Measurements from ENCODE around the gene HECTD1. TPM values are rescaled to one million over a fixed set of nuclear protein-coding genes. Genes with fewer than 3 reads are reported as not detected.

The HECTD1 gene
- total and polyA plus RNA-seq, 9 of the 15 experiments (the other 6 are each of a cell fraction or from before 2014, with no cell fraction given): 27.9 to 111 (median 78.1) TPM

DNA sequence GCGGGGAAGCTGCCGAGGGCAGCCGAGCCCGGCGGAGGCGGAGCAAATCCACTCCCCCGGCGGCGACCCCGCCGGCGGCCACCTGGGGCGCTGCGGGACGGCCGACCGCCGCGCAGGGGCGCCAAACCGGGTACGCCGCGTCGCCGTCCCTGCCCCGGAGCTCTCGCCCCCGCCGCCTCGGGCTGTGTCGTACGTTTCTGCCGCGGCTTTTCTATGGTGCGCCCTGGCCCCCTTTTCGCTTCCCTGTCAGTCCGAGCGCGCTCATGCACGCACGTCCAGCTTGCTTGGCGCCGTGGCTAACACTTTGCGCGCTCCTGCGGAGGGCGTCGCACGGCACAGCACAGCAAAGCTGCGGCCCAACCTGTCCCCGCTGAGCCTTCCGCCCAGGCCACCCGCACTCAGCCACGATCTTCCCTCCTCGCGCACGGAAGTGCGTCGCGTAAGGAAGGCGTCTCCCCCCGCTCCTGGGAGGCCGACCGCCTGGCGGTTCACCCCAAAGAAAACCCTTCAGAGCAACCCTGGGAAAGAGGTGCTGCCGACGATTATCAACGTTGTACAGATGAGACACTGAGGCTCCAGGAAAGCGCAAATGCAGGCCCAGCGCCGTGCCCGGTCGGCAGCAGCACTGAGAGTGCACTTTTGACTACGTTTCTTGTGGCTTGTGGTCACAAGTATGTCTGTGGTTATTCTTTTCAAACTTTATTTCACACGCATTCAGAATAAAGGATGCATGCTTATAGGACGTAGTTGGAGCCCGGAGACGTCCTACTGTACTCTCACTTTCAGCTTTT lies at the start of gene HECTD1 (continued):
- TF ChIP-seq HNRNPH1 (optimal IDR thresholded peaks at IDR 0.05; ENCODE audit: low read depth, low read length) (no peak), ZNF699 (CRISPR knock-in tag; IDR thresholded peaks at IDR 0.05; ENCODE audit: insufficient replicate concordance) (no peak), SETDB1 (IDR thresholded peaks at IDR 0.05; ENCODE audit: low read length) (no peak), CCAR2 (IDR thresholded peaks at IDR 0.05; ENCODE audit: low read depth, low read length) (no peak), HMGN3 (IDR thresholded peaks at IDR 0.05; ENCODE audit: borderline replicate concordance, extremely low read depth, insufficient read length, low read depth, low read length) (peak; percentile 40), HCFC1 (IDR thresholded peaks at IDR 0.05; ENCODE audit: low read depth, low read length) (peak; percentile 40), ARNT (IDR thresholded peaks at IDR 0.05) (no peak), ZNF445 (CRISPR knock-in tag; IDR thresholded peaks at IDR 0.05; ENCODE audit: low read depth) (no peak), CXXC5 (CRISPR knock-in tag; IDR thresholded peaks at IDR 0.05) (peak; percentile 85), DDX20 (tag; IDR thresholded peaks at IDR 0.05; ENCODE audit: low read depth) (no peak), HNRNPL (IDR thresholded peaks at IDR 0.05; ENCODE audit: low read depth, low read length) (peak; percentile 32; the same call in 1 of the 2 replicates), SAFB (IDR thresholded peaks at IDR 0.05; ENCODE audit: borderline replicate concordance, low read depth, low read length) (peak; percentile 57; the same call in 1 of the 2 replicates), NR2C2 (CRISPR knock-in tag; IDR thresholded peaks at IDR 0.05) (peak; percentile 53; the same call in 1 of the 2 replicates), NR2C2 (tag; IDR thresholded peaks at IDR 0.05) (peak; percentile 2; the same call in 1 of the 2 replicates), NCOA1 (IDR thresholded peaks at IDR 0.05; ENCODE audit: low read depth) (0 out of 2 replicates have a peak, but pooled peaks have one; percentile 40), BCOR (IDR thresholded peaks at IDR 0.05) (no peak), GABPB1 (CRISPR knock-in tag; IDR thresholded peaks at IDR 0.05) (peak; percentile 75)
- TF ChIP-seq, protein P1, sequence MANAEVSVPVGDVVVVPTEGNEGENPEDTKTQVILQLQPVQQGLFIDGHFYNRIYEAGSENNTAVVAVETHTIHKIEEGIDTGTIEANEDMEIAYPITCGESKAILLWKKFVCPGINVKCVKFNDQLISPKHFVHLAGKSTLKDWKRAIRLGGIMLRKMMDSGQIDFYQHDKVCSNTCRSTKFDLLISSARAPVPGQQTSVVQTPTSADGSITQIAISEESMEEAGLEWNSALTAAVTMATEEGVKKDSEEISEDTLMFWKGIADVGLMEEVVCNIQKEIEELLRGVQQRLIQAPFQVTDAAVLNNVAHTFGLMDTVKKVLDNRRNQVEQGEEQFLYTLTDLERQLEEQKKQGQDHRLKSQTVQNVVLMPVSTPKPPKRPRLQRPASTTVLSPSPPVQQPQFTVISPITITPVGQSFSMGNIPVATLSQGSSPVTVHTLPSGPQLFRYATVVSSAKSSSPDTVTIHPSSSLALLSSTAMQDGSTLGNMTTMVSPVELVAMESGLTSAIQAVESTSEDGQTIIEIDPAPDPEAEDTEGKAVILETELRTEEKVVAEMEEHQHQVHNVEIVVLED (CRISPR knock-in tag; IDR thresholded peaks at IDR 0.05): peak; percentile 63
- TF ChIP-seq, protein P2, sequence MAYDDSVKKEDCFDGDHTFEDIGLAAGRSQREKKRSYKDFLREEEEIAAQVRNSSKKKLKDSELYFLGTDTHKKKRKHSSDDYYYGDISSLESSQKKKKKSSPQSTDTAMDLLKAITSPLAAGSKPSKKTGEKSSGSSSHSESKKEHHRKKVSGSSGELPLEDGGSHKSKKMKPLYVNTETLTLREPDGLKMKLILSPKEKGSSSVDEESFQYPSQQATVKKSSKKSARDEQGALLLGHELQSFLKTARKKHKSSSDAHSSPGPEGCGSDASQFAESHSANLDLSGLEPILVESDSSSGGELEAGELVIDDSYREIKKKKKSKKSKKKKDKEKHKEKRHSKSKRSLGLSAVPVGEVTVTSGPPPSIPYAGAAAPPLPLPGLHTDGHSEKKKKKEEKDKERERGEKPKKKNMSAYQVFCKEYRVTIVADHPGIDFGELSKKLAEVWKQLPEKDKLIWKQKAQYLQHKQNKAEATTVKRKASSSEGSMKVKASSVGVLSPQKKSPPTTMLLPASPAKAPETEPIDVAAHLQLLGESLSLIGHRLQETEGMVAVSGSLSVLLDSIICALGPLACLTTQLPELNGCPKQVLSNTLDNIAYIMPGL (CRISPR knock-in tag; IDR thresholded peaks at IDR 0.05): peak; percentile 96
- TF ChIP-seq, protein P3, sequence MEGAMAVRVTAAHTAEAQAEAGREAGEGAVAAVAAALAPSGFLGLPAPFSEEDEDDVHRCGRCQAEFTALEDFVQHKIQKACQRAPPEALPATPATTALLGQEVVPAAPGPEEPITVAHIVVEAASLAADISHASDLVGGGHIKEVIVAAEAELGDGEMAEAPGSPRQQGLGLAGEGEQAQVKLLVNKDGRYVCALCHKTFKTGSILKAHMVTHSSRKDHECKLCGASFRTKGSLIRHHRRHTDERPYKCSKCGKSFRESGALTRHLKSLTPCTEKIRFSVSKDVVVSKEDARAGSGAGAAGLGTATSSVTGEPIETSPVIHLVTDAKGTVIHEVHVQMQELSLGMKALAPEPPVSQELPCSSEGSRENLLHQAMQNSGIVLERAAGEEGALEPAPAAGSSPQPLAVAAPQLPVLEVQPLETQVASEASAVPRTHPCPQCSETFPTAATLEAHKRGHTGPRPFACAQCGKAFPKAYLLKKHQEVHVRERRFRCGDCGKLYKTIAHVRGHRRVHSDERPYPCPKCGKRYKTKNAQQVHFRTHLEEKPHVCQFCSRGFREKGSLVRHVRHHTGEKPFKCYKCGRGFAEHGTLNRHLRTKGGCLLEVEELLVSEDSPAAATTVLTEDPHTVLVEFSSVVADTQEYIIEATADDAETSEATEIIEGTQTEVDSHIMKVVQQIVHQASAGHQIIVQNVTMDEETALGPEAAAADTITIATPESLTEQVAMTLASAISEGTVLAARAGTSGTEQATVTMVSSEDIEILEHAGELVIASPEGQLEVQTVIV (CRISPR knock-in tag; IDR thresholded peaks at IDR 0.05; ENCODE audit: borderline replicate concordance): no peak
- TF ChIP-seq, protein P4, sequence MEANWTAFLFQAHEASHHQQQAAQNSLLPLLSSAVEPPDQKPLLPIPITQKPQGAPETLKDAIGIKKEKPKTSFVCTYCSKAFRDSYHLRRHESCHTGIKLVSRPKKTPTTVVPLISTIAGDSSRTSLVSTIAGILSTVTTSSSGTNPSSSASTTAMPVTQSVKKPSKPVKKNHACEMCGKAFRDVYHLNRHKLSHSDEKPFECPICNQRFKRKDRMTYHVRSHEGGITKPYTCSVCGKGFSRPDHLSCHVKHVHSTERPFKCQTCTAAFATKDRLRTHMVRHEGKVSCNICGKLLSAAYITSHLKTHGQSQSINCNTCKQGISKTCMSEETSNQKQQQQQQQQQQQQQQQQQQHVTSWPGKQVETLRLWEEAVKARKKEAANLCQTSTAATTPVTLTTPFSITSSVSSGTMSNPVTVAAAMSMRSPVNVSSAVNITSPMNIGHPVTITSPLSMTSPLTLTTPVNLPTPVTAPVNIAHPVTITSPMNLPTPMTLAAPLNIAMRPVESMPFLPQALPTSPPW (CRISPR knock-in tag; IDR thresholded peaks at IDR 0.05): peak; percentile 81

Data from K562 (cell line).